Prostate gland (tissue), 2 donors: ENCODE results near the gene CD207.

ENCODE experiments used
- CTCF ChIP-seq, 4 experiments: fragments of 200-600 bp in 2 of 4; fragments of 450-650 bp in 2 of 4; sonication (generic) in 2 of 4; IDR thresholded peaks; 1 replicate in 3 of 4; 2 replicates in 1 of 4; pipeline ENCODE4 v1.5.1; 2016 to 2019; ENCODE audit warnings: antibody characterized with exemption in 4 of 4, mild to moderate bottlenecking in 2 of 4, moderate library complexity in 2 of 4
- POLR2A ChIP-seq: fragments of 450-650 bp; IDR thresholded peaks from one replicate; pipeline ENCODE4 v1.6.1; 2016; ENCODE audit warnings: antibody characterized with exemption, mild to moderate bottlenecking

GRCh38 chr2:70796262-70796661, 39.4 kb downstream of the CD207 start:
- no peak for TF ChIP-seq CTCF (IDR thresholded peaks at IDR 0.05)
- no peak for TF ChIP-seq POLR2A
